ENCODE data around the gene SMTN.
"Not testable (repeated sequence)": the region's sequence is repeated elsewhere in the genome, so short reads cannot be mapped to it uniquely, and the experiment has no call there.

GRCh38 chr22:31097539-31097938 is 16.4 kb downstream of the SMTN start:
- not testable (repeated sequence) for TF ChIP-seq CTCF (conservative IDR thresholded peaks at IDR 0.05; ENCODE audit: low read depth, low read length); EZH2 (IDR thresholded peaks at IDR 0.05; ENCODE audit: low read length, unreplicated experiment)

Data from PC-3 (cell line).